DOHH2 (cell line): ENCODE data around the gene SNX2.

Experiments used
- H3F3A ChIP-seq: fragments of 200-600 bp; sonication (generic), shearing (Covaris generic); 2 replicates; pipeline ENCODE4 v1.6.0; 2016; ENCODE audit warnings: antibody characterized with exemption, mild to moderate bottlenecking; ENCODE audit not compliant: control insufficient read depth, insufficient read depth
- H3K27ac ChIP-seq: fragments of 200-600 bp; sonication (generic); 2 replicates; pipeline ENCODE4 v1.5.1; 2014; ENCODE audit warnings: low read depth, mild to moderate bottlenecking, low read length, moderate library complexity
- H3K27me3 ChIP-seq: fragments of 200-600 bp; sonication (generic); 2 replicates; pipeline ENCODE4 v1.6.1; 2014; ENCODE audit warnings: mild to moderate bottlenecking, low read length, mixed read lengths; ENCODE audit not compliant: control insufficient read depth
- H3K36me3 ChIP-seq: fragments of 200-600 bp; sonication (generic); 2 replicates; pipeline ENCODE4 v1.6.1; 2014; ENCODE audit warnings: mild to moderate bottlenecking, low read length, moderate library complexity, mixed read lengths; ENCODE audit not compliant: control insufficient read depth
- H3K4me1 ChIP-seq: fragments of 200-600 bp; sonication (generic); 2 replicates; pipeline ENCODE4 v1.6.1; 2014; ENCODE audit warnings: mild to moderate bottlenecking, low read length, mixed read lengths; ENCODE audit not compliant: control insufficient read depth
- H3K4me2 ChIP-seq: fragments of 200-600 bp; sonication (generic); 2 replicates; pipeline ENCODE4 v1.6.0; 2014; ENCODE audit warnings: mild to moderate bottlenecking, low read length, moderate library complexity
- H3K4me3 ChIP-seq: fragments of 200-600 bp; sonication (generic); 2 replicates; pipeline ENCODE4 v1.5.1; 2014; ENCODE audit warnings: mild to moderate bottlenecking, low read length, mixed read lengths
- H3K79me2 ChIP-seq: fragments of 200-600 bp; sonication (generic); 2 replicates; pipeline ENCODE4 v1.6.1; 2014; ENCODE audit warnings: mild to moderate bottlenecking, low read length, mixed read lengths; ENCODE audit not compliant: control insufficient read depth
- H3K9me2 ChIP-seq: fragments of 200-600 bp; sonication (generic); replicated peaks from 2 replicates; pipeline ENCODE4 v1.6.1; 2014; ENCODE audit warnings: mild to moderate bottlenecking, low read length, mixed read lengths; ENCODE audit not compliant: control insufficient read depth
- H3K9me3 ChIP-seq: fragments of 200-600 bp; sonication (generic); 2 replicates; pipeline ENCODE4 v1.6.1; 2014; ENCODE audit warnings: antibody characterized with exemption, low read length, mixed read lengths; ENCODE audit not compliant: control insufficient read depth, insufficient read depth
- H4K20me1 ChIP-seq: fragments of 200-600 bp; sonication (generic); 2 replicates; pipeline ENCODE4 v1.6.0; 2014; ENCODE audit warnings: low read depth, mild to moderate bottlenecking, antibody characterized with exemption, low read length, moderate library complexity; ENCODE audit not compliant: control insufficient read depth, insufficient read depth
- CTCF ChIP-seq: fragments of 200-600 bp; sonication (generic); IDR thresholded peaks from one replicate; pipeline ENCODE4 v1.5.1; 2014; ENCODE audit warnings: antibody characterized with exemption, mild to moderate bottlenecking, low read depth, low read length; ENCODE audit not compliant: poor library complexity, severe bottlenecking
- EZH2phosphoT487 ChIP-seq: fragments of 200-600 bp; sonication (generic); IDR thresholded peaks from 2 replicates; pipeline ENCODE4 v1.6.1; 2017; ENCODE audit warnings: borderline replicate concordance, mild to moderate bottlenecking, antibody characterized with exemption, low read length, moderate library complexity, mixed read lengths

Gene SNX2

GRCh38 chr5:122835681-122836080 lies 60.8 kb downstream of the SNX2 start:
- Histone ChIP-seq H4K20me1 (no peaks in the 10 kb centered on the region), H3F3A (no peaks in the 10 kb centered on the region), H3K9me3 (no peaks in the 10 kb centered on the region), H3K79me2 (no peaks in the 10 kb centered on the region), H3K9me2 (no peaks in the 10 kb centered on the region), H3K4me1 (peaks cover 4% of the 10 kb centered on the region), H3K4me2 (no peak overlapping the region), H3K27me3 (0 out of 2 replicates have a peak, but pooled peaks cover 2% of the 10 kb centered on the region), H3K4me3 (no peak overlapping the region), H3K36me3 (no peaks in the 10 kb centered on the region), H3K27ac (no peak overlapping the region)
- TF ChIP-seq EZH2phosphoT487 (no peak), CTCF (no peak)

- Histone ChIP-seq H3K27me3 (0 out of 2 replicates have a peak, but pooled peaks cover 3% of the 10 kb centered on the region), H3F3A (no peaks in the 10 kb centered on the region), H3K4me3 (no peak overlapping the region), H3K4me2 (no peak overlapping the region), H3K36me3 (no peaks in the 10 kb centered on the region), H3K4me1 (peaks cover 5% of the 10 kb centered on the region), H3K9me2 (no peaks in the 10 kb centered on the region), H3K79me2 (no peaks in the 10 kb centered on the region), H4K20me1 (no peaks in the 10 kb centered on the region), H3K9me3 (no peaks in the 10 kb centered on the region), H3K27ac (no peak overlapping the region)
- TF ChIP-seq CTCF: no peak
- TF ChIP-seq EZH2phosphoT487: no peak
Measured at GRCh38 chr5:122836947-122837346, 62.1 kb downstream of the SNX2 start.

- TF ChIP-seq CTCF (no peak), EZH2phosphoT487 (no peak)
- H3K79me2 ChIP-seq: no peaks in the 10 kb centered on the region
- no peaks in the 10 kb centered on the region for H3K36me3 ChIP-seq
- no peak overlapping the region for H3K4me3 ChIP-seq
- H3K9me3 ChIP-seq: no peaks in the 10 kb centered on the region
- H3K27me3 ChIP-seq: peaks cover 28% of the 10 kb centered on the region
- no peak overlapping the region for H3K27ac ChIP-seq
- H4K20me1 ChIP-seq: no peaks in the 10 kb centered on the region
- H3K4me1 ChIP-seq: peaks cover 11% of the 10 kb centered on the region
- no peak overlapping the region for H3K4me2 ChIP-seq
- no peaks in the 10 kb centered on the region for H3F3A ChIP-seq
- H3K9me2 ChIP-seq: no peaks in the 10 kb centered on the region
Measured at GRCh38 chr5:122839731-122840130, 64.9 kb downstream of the SNX2 start.

- H3K4me2 ChIP-seq: no peak overlapping the region
- no peaks in the 10 kb centered on the region for H3K36me3 ChIP-seq
- H3K27ac ChIP-seq: no peak overlapping the region
- TF ChIP-seq CTCF (no peak), EZH2phosphoT487 (no peak)
- H3K4me1 ChIP-seq: peaks cover 15% of the 10 kb centered on the region
- H3K27me3 ChIP-seq: peaks cover 47% of the 10 kb centered on the region
- no peaks in the 10 kb centered on the region for H3K79me2 ChIP-seq
- H3K4me3 ChIP-seq: no peak overlapping the region
- no peaks in the 10 kb centered on the region for H3K9me2 ChIP-seq
- H4K20me1 ChIP-seq: no peaks in the 10 kb centered on the region
- no peaks in the 10 kb centered on the region for H3F3A ChIP-seq
- H3K9me3 ChIP-seq: no peaks in the 10 kb centered on the region
Measured at GRCh38 chr5:122842016-122842580, 67.2 kb downstream of the SNX2 start.
